ENCODE measurements around the gene RSPO4. TPM values are rescaled to one million over a fixed set of nuclear protein-coding genes. Genes with fewer than 3 reads are reported as not detected.

The RSPO4 gene
- total RNA-seq, 1 experiment from 2014 or later, result 6.7 TPM

- no peaks in the 10 kb centered on the region for H3K79me1 ChIP-seq (ENCODE audit: insufficient read depth, low read depth, low read length, poor library complexity, severe bottlenecking)
- no peaks in the 10 kb centered on the region for H3K27me3 ChIP-seq (ENCODE audit: insufficient read depth, low read length)
- H3K18ac ChIP-seq (ENCODE audit: insufficient read length, low read depth, low read length), result no peak overlapping the region
- no peak overlapping the region for H2BK12ac ChIP-seq (ENCODE audit: insufficient read length, low read depth, low read length)
- H3K14ac ChIP-seq (ENCODE audit: insufficient read depth, low read length), result no peak overlapping the region
- no peaks in the 10 kb centered on the region for H4K20me1 ChIP-seq (ENCODE audit: control insufficient read depth, insufficient read depth, insufficient read length)
- no peaks in the 10 kb centered on the region for H3K4me1 ChIP-seq (ENCODE audit: insufficient read depth, low read length)
- no peak overlapping the region for H4K8ac ChIP-seq (replicated peaks; ENCODE audit: insufficient read length, low read depth, low read length)
- no peak overlapping the region for H3K27ac Mint-ChIP-seq
- H3K27me3 Mint-ChIP-seq (ENCODE audit: low read depth), result peaks cover 21% of the 10 kb centered on the region
- H2BK20ac ChIP-seq (ENCODE audit: low read depth, low read length, poor library complexity, severe bottlenecking), result no peak overlapping the region
- no peak overlapping the region for H2AFZ ChIP-seq (ENCODE audit: low read length)
- H4K5ac ChIP-seq (ENCODE audit: insufficient read length, low read depth, low read length), result no peak overlapping the region
- no peak for DNase-seq
- no peaks in the 10 kb centered on the region for H3K36me3 Mint-ChIP-seq (ENCODE audit: insufficient read depth in 1 of 3, low read depth in 3 of 3)
- no peak overlapping the region for H3K9ac ChIP-seq (ENCODE audit: extremely low read depth, insufficient read length, low read length)
- no CpG with 5 or more reads among the region's 2 CpGs for WGBS (ENCODE audit: extremely low coverage, insufficient read length, low lambda C conversion rate)
- no peaks in the 10 kb centered on the region for H3K23me2 ChIP-seq (ENCODE audit: insufficient read length, low read depth, low read length, poor library complexity, severe bottlenecking)
- H3K4me3 Mint-ChIP-seq, result no peak overlapping the region
- no peak overlapping the region for H4K91ac ChIP-seq (ENCODE audit: insufficient read length, low read depth, low read length)
- H3K4me1 Mint-ChIP-seq, result no peaks in the 10 kb centered on the region
- no peaks in the 10 kb centered on the region for H3K9me3 ChIP-seq (ENCODE audit: control insufficient read depth, low read depth, low read length)
- no peak overlapping the region for H2AK5ac ChIP-seq (ENCODE audit: insufficient read length, low read length)
- H3K79me2 ChIP-seq (ENCODE audit: insufficient read depth, low read length), result no peaks in the 10 kb centered on the region
- no peak overlapping the region for H2BK5ac ChIP-seq (ENCODE audit: insufficient read length, low read length)
- H2BK15ac ChIP-seq (ENCODE audit: low read depth, low read length), result no peak overlapping the region
- no peak overlapping the region for H3K23ac ChIP-seq (ENCODE audit: insufficient read length, low read depth, low read length)
- no peak overlapping the region for H2BK120ac ChIP-seq (ENCODE audit: low read depth, low read length, poor library complexity, severe bottlenecking)
- no peak overlapping the region for H3K4me2 ChIP-seq (ENCODE audit: insufficient read depth, insufficient read length, low read length)
- H3K9me3 Mint-ChIP-seq, result no peaks in the 10 kb centered on the region; a peak in 1 of 5 replicates
- H3K4ac ChIP-seq (ENCODE audit: low read depth, low read length), result no peak overlapping the region
- TF ChIP-seq CTCF (conservative IDR thresholded peaks at IDR 0.05), result no peak
- H3T11ph ChIP-seq (ENCODE audit: low read length), result no peak overlapping the region
- no peak overlapping the region for H3K27ac ChIP-seq (ENCODE audit: insufficient read length, low read depth, low read length)
- no peak overlapping the region for H3K56ac ChIP-seq (ENCODE audit: insufficient read length, low read depth, low read length)
These were observed 34.9 kb upstream of the RSPO4 start for GRCh38 chr20:1037039-1037438.

Data from H9 (cell line).